ENCODE results near the gene CHMP6. TPM values are rescaled to one million over a fixed set of nuclear protein-coding genes. Genes with fewer than 3 reads are reported as not detected.

Gene CHMP6
- total and polyA plus RNA-seq, 11 donors: 17.9 to 35.5 (median 19.6) TPM

DNA sequence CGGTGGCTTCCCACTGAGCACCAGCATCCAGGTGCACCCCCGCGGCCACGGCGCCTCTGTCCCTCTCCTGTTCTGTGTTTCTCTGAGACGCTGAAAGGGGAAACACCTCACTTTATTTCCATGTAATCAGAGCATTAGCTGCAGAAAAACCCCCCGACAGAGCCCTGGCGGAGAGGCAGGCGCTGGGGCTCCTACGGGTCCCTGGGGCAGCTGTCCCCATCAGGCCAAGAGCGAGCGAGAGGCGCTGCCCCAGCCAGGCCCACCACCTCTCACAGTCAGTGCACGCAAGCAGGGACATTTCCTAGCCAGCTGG is 27.1 kb upstream of the CHMP6 start:
- Histone ChIP-seq H3K4me3 (no peak overlapping the region), H3K36me3 (peaks cover 0 to 27% (median 16%) of the 10 kb centered on the region in 9 donors), H3K4me1 (peaks cover 3 to 29% (median 20%) of the 10 kb centered on the region in 12 donors), H3K27ac (peak overlapping the region in 1 of 12 donors; percentile 36), H3K9me3 (no peaks in the 10 kb centered on the region), H3K27me3 (no peaks in the 10 kb centered on the region)
- TF ChIP-seq POLR2A (IDR thresholded peaks at IDR 0.05): no peak
- TF ChIP-seq, protein P1, sequence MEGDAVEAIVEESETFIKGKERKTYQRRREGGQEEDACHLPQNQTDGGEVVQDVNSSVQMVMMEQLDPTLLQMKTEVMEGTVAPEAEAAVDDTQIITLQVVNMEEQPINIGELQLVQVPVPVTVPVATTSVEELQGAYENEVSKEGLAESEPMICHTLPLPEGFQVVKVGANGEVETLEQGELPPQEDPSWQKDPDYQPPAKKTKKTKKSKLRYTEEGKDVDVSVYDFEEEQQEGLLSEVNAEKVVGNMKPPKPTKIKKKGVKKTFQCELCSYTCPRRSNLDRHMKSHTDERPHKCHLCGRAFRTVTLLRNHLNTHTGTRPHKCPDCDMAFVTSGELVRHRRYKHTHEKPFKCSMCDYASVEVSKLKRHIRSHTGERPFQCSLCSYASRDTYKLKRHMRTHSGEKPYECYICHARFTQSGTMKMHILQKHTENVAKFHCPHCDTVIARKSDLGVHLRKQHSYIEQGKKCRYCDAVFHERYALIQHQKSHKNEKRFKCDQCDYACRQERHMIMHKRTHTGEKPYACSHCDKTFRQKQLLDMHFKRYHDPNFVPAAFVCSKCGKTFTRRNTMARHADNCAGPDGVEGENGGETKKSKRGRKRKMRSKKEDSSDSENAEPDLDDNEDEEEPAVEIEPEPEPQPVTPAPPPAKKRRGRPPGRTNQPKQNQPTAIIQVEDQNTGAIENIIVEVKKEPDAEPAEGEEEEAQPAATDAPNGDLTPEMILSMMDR (IDR thresholded peaks at IDR 0.05): no peak
- 85 to 97% (median 92%) methylated on average over 12 to 14 of the region's 14 CpGs for WGBS, 4 donors
- DNase-seq: no peak
- intact Hi-C loops (cut with DNase I): loop anchor here in 1 of 10 donors (10.0 kb wide), 1 partner anchor 100 kb away; no protein-coding TSS in a partner anchor
- ATAC-seq: no peak

DNA sequence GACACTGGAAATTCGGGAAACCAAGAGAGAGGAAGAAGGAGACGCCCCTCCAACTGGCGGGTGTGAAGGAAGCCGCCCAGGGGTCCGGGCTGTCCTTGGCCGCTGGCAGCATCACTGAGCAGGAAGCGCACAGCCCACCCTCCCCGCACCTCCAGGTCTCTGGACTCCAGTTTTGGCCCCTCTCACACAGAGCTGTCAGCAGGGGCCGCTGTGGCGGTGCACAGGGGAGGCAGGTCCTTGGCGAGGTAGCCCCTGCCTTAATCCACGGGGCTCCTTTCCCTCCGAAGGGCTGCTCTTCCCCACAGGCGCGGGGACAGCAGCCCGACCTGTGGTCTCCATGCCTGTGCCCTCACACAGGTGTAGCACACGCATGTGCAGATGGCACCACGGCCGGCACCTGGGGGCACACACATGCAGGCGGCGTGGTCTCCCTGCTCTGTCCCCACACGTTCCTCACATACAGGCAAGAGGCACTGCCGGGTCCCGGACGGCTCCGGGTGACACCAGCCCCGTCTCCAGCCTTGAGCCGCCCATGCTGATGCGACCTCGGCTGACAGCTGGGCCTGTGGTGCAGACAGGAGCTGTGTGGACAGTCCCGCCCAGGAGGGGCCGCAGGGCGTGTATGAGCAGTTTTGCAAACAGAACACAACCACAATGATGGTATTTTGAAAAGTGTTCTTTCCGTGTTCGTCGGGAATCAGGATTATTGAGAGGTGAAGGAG is 26.6 kb upstream of the CHMP6 start:
- DNase-seq (no peak), ATAC-seq (no peak)
- Histone ChIP-seq H3K27me3 (no peaks in the 10 kb centered on the region), H3K27ac (peak overlapping the region in 1 of 12 donors; percentile 36), H3K4me3 (no peak overlapping the region), H3K36me3 (peaks cover 0 to 27% (median 16%) of the 10 kb centered on the region in 9 donors), H3K4me1 (peaks cover 3 to 29% (median 20%) of the 10 kb centered on the region in 12 donors), H3K9me3 (no peaks in the 10 kb centered on the region)
- 89 to 94% (median 93%) methylated on average over 16 to 36 of the region's 36 CpGs for WGBS, 4 donors
- no peak for TF ChIP-seq POLR2A (IDR thresholded peaks at IDR 0.05)
- TF ChIP-seq, protein P1 (IDR thresholded peaks at IDR 0.05): no peak
- intact Hi-C loops (cut with DNase I): loop anchor here in 2 of 10 donors (5.0 to 10.0 kb wide), 2 partner anchors 93 to 100 kb away; no protein-coding TSS in a partner anchor

GRCh38 chr17:80965606-80966005 is 26.0 kb upstream of the CHMP6 start:
- Histone ChIP-seq H3K36me3 (peaks cover 0 to 27% (median 16%) of the 10 kb centered on the region in 9 donors), H3K4me3 (no peak overlapping the region), H3K4me1 (peaks cover 0 to 29% (median 19%) of the 10 kb centered on the region in 12 donors), H3K27ac (no peak overlapping the region), H3K27me3 (peaks cover 0 to 3% (median 0%) of the 10 kb centered on the region in 9 donors), H3K9me3 (no peaks in the 10 kb centered on the region)
- 91 to 95% (median 91%) methylated on average over 21 of the region's 21 CpGs for WGBS, 4 donors
- no peak for TF ChIP-seq POLR2A (IDR thresholded peaks at IDR 0.05)
- TF ChIP-seq, protein P1 (IDR thresholded peaks at IDR 0.05): no peak
- intact Hi-C loops (cut with DNase I): loop anchor here in 2 of 10 donors (5.0 to 10.0 kb wide), 2 partner anchors 93 to 101 kb away; no protein-coding TSS in a partner anchor
- ATAC-seq (no peak), DNase-seq (peak in 1 of 5 donors; percentile 51)

DNA sequence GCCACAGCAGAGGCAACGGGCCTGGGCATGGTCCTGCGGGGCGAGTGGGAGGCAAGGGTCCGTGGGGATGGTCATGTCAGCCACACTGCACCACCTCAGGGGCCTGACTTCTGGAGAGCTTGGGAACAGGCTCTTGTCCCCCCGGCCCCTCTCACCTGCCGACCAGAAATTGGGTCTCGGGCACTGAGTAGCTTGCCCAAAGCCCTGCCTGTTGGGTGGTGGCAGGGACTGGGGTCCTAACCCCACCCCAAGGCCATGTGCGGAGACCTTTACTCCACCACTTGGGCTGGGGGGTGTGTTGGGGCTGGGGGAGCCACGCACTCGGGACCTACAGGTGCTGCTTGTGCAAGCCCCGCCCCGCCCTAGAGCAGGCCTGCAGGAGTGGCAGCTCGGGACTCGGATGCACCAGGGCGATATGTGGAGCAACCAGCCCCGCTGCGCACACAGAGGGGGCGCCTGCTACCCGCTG is 24.2 kb upstream of the CHMP6 start:
- peak overlapping the region in 1 of 12 donors; percentile 68 for H3K27ac ChIP-seq
- H3K9me3 ChIP-seq: no peaks in the 10 kb centered on the region
- peaks cover 0 to 27% (median 18%) of the 10 kb centered on the region in 12 donors for H3K4me1 ChIP-seq
- DNase-seq (peak in 1 of 5 donors; percentile 62), ATAC-seq (no peak)
- no peak overlapping the region for H3K4me3 ChIP-seq
- H3K27me3 ChIP-seq: peaks cover 0 to 20% (median 7%) of the 10 kb centered on the region in 9 donors
- TF ChIP-seq, protein P1 (IDR thresholded peaks at IDR 0.05): no peak
- no peak for TF ChIP-seq POLR2A (IDR thresholded peaks at IDR 0.05)
- intact Hi-C loops (cut with DNase I): loop anchor here in 2 of 10 donors (5.0 to 10.0 kb wide), 2 partner anchors 95 to 103 kb away; no protein-coding TSS in a partner anchor
- peaks cover 0 to 23% (median 15%) of the 10 kb centered on the region in 9 donors for H3K36me3 ChIP-seq
- whole genome bisulfite sequencing, 4 donors: 89 to 97% (median 93%) methylated on average over 14 to 19 of the region's 19 CpGs
